PC-9 (cell line): ENCODE data around the gene CADPS2. TPM values are rescaled to one million over a fixed set of nuclear protein-coding genes. Genes with fewer than 3 reads are reported as not detected.

Experiments
- BruUV-seq: library from RNA; stranded (reverse); fragments of 400-500 nt; replicated peaks from 2 replicates; lab custom pipeline; 2021; lab: Mats Ljungman, UMichigan
- CTCF ChIA-PET: fragments of 300-600 bp; sonication (Branson Sonifier 250); formaldehyde crosslinking; loops from one replicate; lab custom pipeline; 2022; ENCODE audit warnings: antibody characterized with exemption; lab: Charles Lee
- POLR2A ChIA-PET: fragments of 300-600 bp; sonication (Branson Sonifier 250); formaldehyde crosslinking; loops from one replicate; lab custom pipeline; 2022; ENCODE audit warnings: antibody characterized with exemption; ENCODE audit not compliant: unreplicated experiment; lab: Charles Lee
- DNase-seq, 2 experiments: peaks; one replicate each; pipeline versions ENCODE4 v3.0.0 to v3.0.0-alpha.2; 2015 to 2022; ENCODE audit warnings: mixed read lengths in 1 of 2
- H2AFZ ChIP-seq: fragments of 200-600 bp; sonication (generic); 2 replicates; pipeline ENCODE4 v1.8.1; 2017; ENCODE audit warnings: antibody characterized with exemption
- H3F3A ChIP-seq: fragments of 200-600 bp; sonication (generic); 2 replicates; pipeline ENCODE4 v1.8.1; 2017; ENCODE audit warnings: antibody characterized with exemption, mild to moderate bottlenecking, low read depth; ENCODE audit not compliant: insufficient read depth
- H3K27ac ChIP-seq: fragments of 200-600 bp; sonication (generic); 2 replicates; pipeline ENCODE4 v1.6.1; 2016; ENCODE audit warnings: mixed run types
- H3K27me3 ChIP-seq: fragments of 200-600 bp; sonication (generic); 2 replicates; pipeline ENCODE4 v1.6.1; 2016; ENCODE audit warnings: low read depth, mixed run types; ENCODE audit not compliant: insufficient read depth
- H3K36me3 ChIP-seq: fragments of 200-600 bp; sonication (generic); 2 replicates; pipeline ENCODE4 v1.6.1; 2016; ENCODE audit warnings: low read depth, mixed run types
- H3K4me1 ChIP-seq: fragments of 200-600 bp; sonication (generic); replicated peaks from 2 replicates; pipeline ENCODE4 v1.6.1; 2016; ENCODE audit warnings: mixed run types; ENCODE audit not compliant: insufficient read depth
- H3K4me2 ChIP-seq: fragments of 200-600 bp; sonication (generic); 2 replicates; pipeline ENCODE4 v1.6.1; 2017; ENCODE audit warnings: mixed run types
- H3K4me3 ChIP-seq: fragments of 200-600 bp; sonication (generic); 2 replicates; pipeline ENCODE4 v1.6.1; 2016; ENCODE audit warnings: mixed run types
- H3K79me2 ChIP-seq: fragments of 200-600 bp; sonication (generic); 2 replicates; pipeline ENCODE4 v1.6.1; 2017; ENCODE audit warnings: low read depth, mixed run types
- H3K9me2 ChIP-seq: fragments of 200-600 bp; sonication (generic); 2 replicates; pipeline ENCODE4 v1.8.1; 2017; ENCODE audit warnings: mild to moderate bottlenecking; ENCODE audit not compliant: insufficient read depth
- H3K9me3 ChIP-seq: fragments of 200-600 bp; sonication (generic); 2 replicates; pipeline ENCODE4 v1.8.1; 2016; ENCODE audit warnings: low read depth; ENCODE audit not compliant: insufficient read depth
- H4K20me1 ChIP-seq: fragments of 200-600 bp; sonication (generic); 2 replicates; pipeline ENCODE4 v1.8.1; 2017; ENCODE audit not compliant: insufficient read depth
- EZH2 ChIP-seq: fragments of 200-600 bp; sonication (generic); IDR thresholded peaks from 2 replicates; pipeline ENCODE4 v1.8.0; 2017; ENCODE audit warnings: antibody characterized with exemption, low read depth
- intact Hi-C: fragments of 100-400 bp; cut with micrococcal nuclease; formaldehyde crosslinking; loops from one replicate; pipeline ENCODE4 v1.10.0; 2022; ENCODE audit not compliant: unreplicated experiment
- total RNA-seq: library from RNA; stranded (reverse); gene quantifications from 2 replicates; pipeline ENCODE4 v1.2.3, GENCODE V29; 2021
- TF ChIP-seq, protein P1 (sequence below): fragments of 200-600 bp; sonication (generic); conservative IDR thresholded peaks from 2 replicates; pipeline ENCODE4 v1.6.1; 2017; ENCODE audit warnings: mixed run types, antibody characterized with exemption, mild to moderate bottlenecking, moderate library complexity

The CADPS2 gene
- total RNA-seq, 1 experiment from 2014 or later = 11.9 TPM

DNA sequence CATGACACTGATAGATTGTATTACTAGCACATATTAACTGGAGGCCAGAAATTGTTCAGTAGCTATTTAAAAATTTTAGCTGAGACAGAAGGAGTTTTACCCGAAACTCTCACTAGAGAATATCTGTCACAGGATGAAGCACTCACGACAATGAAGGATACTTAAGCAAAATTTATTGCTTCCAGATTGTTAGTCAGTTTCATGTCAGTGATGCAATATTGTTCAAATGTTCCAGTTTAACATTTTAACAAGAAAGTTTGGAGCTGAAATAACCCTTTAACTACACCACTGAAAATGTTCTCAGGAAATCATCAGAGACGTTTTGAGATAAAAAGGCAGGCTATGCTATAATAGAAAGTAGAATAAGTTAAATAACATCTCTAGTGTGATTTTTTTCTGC, 15.0 kb upstream of the CADPS2 start:
- intact Hi-C loops = no loop called here
- ChIA-PET CTCF (no interaction called here), POLR2A (no interaction called here)
- no peak for TF ChIP-seq EZH2
- TF ChIP-seq, protein P1, sequence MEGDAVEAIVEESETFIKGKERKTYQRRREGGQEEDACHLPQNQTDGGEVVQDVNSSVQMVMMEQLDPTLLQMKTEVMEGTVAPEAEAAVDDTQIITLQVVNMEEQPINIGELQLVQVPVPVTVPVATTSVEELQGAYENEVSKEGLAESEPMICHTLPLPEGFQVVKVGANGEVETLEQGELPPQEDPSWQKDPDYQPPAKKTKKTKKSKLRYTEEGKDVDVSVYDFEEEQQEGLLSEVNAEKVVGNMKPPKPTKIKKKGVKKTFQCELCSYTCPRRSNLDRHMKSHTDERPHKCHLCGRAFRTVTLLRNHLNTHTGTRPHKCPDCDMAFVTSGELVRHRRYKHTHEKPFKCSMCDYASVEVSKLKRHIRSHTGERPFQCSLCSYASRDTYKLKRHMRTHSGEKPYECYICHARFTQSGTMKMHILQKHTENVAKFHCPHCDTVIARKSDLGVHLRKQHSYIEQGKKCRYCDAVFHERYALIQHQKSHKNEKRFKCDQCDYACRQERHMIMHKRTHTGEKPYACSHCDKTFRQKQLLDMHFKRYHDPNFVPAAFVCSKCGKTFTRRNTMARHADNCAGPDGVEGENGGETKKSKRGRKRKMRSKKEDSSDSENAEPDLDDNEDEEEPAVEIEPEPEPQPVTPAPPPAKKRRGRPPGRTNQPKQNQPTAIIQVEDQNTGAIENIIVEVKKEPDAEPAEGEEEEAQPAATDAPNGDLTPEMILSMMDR = no peak
- no peaks in the 10 kb centered on the region for H3K36me3 ChIP-seq
- no peaks in the 10 kb centered on the region for H3K9me2 ChIP-seq
- H3K4me1 ChIP-seq = no peaks in the 10 kb centered on the region
- H3F3A ChIP-seq = no peaks in the 10 kb centered on the region
- H3K27me3 ChIP-seq = no peaks in the 10 kb centered on the region
- H3K9me3 ChIP-seq = no peaks in the 10 kb centered on the region
- no peak overlapping the region for H3K4me2 ChIP-seq
- H3K79me2 ChIP-seq = no peaks in the 10 kb centered on the region
- DNase-seq = no peak
- no peaks in the 10 kb centered on the region; the same call in 1 of the 2 replicates for H4K20me1 ChIP-seq
- BruUV-seq = no TSS peak
- no peak overlapping the region for H3K27ac ChIP-seq
- 0 out of 2 replicates have a peak overlapping the region, but pooled peaks have one; percentile 11 for H2AFZ ChIP-seq
- H3K4me3 ChIP-seq = no peak overlapping the region

DNA sequence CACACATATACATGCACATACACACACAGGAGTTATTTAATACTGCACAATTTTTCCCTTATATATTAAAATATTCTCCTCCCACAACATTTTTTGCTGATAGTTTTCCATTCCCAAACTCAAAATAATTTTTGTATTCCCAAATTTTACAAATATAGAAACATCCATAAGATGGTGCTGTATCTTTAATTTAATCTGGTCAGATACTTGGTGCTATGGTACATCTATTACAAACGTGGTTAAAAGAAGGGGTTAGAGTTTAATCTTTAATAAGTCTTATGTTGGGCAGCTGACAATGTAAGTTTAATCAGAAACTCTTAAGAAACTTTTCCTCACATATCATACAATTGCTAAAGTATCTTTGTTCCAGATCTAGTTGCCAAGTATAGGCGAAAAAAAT, 10.2 kb upstream of the CADPS2 start:
- CTCF ChIA-PET = no interaction called here
- H3K4me3 ChIP-seq = no peak overlapping the region
- H3K79me2 ChIP-seq = no peaks in the 10 kb centered on the region
- no peak for DNase-seq
- H3F3A ChIP-seq = no peaks in the 10 kb centered on the region
- no peaks in the 10 kb centered on the region for H3K9me2 ChIP-seq
- H3K9me3 ChIP-seq = no peaks in the 10 kb centered on the region
- no peak overlapping the region for H2AFZ ChIP-seq
- intact Hi-C loops = no loop called here
- POLR2A ChIA-PET = no interaction called here
- H3K27ac ChIP-seq = no peak overlapping the region
- BruUV-seq = no TSS peak
- no peaks in the 10 kb centered on the region for H3K36me3 ChIP-seq
- H4K20me1 ChIP-seq = no peaks in the 10 kb centered on the region
- TF ChIP-seq, protein P1 = peak; percentile 35; the same call in 1 of the 2 replicates
- no peak for TF ChIP-seq EZH2
- H3K4me1 ChIP-seq = 0 out of 2 replicates have a peak, but pooled peaks cover 5% of the 10 kb centered on the region
- no peaks in the 10 kb centered on the region for H3K27me3 ChIP-seq
- no peak overlapping the region for H3K4me2 ChIP-seq

DNA sequence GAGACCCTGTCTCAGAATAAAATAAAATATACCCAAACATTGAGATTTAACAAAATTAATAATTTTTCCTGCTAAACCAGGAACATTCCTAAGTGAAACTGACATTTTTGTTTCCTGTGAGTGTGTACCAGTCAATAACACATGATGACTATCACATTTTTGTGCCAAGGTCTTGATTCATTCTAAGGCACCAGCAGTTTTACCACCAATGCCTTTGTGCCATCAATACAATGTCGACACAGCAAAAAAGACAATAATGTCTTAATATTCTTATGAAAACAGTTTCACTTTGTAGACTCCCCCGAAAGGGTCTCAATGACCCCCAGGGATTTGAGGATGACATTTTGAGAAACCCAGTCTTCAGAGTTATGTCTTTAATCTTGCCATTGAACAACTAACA, 7.2 kb upstream of the CADPS2 start:
- CTCF ChIA-PET = no interaction called here

More for the DNA sequence above, 7.2 kb upstream of the CADPS2 start:
- Histone ChIP-seq H3K4me3 (no peak overlapping the region), H3K9me2 (no peaks in the 10 kb centered on the region), H3F3A (no peaks in the 10 kb centered on the region), H4K20me1 (no peaks in the 10 kb centered on the region), H3K27ac (no peak overlapping the region), H3K36me3 (no peaks in the 10 kb centered on the region), H2AFZ (no peak overlapping the region), H3K4me2 (no peak overlapping the region), H3K79me2 (no peaks in the 10 kb centered on the region), H3K4me1 (0 out of 2 replicates have a peak, but pooled peaks cover 5% of the 10 kb centered on the region), H3K27me3 (no peaks in the 10 kb centered on the region), H3K9me3 (no peaks in the 10 kb centered on the region)
- no peak for DNase-seq
- POLR2A ChIA-PET = no interaction called here
- intact Hi-C loops = no loop called here
- no TSS peak for BruUV-seq
- TF ChIP-seq, protein P1 = no peak
- no peak for TF ChIP-seq EZH2
